ENCODE data around the gene CRAMP1.

CRAMP1 gene, protein sequence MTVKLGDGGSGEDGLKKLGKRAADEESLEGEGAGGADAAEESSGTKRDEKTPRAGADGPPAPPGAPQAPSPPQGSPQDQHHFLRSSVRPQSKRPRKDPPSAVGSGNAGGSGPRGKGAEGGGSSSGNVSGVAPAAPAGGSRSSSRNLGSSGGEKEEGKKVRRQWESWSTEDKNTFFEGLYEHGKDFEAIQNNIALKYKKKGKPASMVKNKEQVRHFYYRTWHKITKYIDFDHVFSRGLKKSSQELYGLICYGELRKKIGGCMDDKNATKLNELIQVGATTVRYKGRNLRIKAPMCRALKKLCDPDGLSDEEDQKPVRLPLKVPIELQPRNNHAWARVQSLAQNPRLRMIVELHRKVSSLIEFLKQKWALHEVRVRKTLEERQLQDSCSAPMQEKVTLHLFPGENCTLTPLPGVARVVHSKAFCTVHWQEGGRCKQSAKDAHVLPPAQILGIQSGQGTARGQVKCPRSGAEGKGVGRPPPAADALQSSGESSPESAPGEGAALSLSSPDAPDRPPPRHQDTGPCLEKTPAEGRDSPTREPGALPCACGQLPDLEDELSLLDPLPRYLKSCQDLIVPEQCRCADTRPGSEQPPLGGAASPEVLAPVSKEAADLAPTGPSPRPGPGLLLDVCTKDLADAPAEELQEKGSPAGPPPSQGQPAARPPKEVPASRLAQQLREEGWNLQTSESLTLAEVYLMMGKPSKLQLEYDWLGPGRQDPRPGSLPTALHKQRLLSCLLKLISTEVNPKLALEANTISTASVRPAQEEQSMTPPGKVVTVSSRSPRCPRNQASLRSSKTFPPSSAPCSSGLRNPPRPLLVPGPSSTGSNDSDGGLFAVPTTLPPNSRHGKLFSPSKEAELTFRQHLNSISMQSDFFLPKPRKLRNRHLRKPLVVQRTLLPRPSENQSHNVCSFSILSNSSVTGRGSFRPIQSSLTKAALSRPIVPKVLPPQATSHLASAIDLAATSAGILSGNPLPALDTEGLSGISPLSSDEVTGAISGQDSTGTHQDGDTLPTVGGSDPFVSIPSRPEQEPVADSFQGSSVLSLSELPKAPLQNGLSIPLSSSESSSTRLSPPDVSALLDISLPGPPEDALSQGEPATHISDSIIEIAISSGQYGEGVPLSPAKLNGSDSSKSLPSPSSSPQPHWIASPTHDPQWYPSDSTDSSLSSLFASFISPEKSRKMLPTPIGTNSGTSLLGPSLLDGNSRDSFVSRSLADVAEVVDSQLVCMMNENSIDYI (N-terminal part only)

DNA sequence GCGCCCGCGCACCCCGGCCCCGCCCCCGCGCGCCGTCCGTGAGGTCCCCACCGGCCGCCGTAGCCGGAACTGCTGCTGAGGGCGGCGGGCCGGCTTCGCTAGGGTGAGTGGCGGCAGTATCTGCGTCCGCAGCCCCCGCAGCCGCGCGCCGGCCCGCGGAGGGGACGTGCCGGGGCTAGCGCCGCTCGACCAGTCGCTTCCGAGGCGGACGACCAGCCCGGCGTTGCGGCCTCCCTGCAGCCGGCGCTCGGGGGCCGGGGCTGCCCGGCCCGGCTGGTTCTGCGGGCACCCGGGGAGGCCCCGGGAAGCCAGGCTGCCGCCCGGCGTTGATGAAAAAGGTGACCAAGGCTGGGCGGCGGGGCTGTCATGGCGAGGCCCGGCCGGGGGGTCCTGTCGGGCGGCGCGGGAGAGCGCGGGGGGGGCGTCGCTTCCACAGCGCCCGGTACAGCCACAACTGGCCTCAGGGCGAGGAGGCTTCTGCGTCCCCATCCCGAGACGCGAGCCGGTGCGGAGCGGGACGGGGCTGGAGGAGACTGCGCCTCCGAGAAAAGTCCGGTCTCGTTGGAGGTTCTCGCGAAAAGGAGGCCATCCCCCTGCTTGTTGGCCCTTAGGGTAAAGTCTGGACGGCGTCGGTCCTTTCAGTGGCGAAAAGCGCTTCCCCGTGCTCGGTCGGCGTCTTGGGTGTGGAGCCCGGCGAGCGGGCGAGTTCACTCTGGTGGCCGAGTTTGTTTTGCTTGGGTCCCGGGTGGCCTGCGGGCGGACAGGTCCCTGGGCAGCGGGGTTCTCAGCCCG lies at the start of gene CRAMP1:
Gene CRAMP1 (plus strand): TSS at position 41 of the 792 bp plus-strand sequence. CDS start 2,280 bp downstream, outside the sequence.
- DNase-seq = no peak

DNA sequence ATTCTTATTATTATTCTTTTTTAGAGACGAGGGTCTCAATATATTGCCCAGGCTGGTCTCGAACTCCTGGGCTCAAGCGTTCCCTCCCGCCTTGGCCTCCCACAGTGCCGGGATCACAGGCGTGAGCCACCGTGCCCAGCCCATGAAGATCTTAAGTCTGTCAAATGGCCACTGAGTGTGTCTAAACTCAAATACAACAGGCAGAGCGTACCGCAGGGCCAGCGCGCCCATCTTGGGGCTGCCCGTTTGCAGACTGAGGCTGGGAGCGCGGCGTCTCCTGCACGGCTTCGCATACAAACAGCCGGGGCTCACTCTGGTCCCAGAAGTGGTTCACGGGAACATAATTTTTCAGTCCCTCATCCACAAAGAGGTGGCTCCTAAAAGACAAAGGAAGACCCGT lies 48.4 kb upstream of the CRAMP1 start:
- no peak for DNase-seq

DNA sequence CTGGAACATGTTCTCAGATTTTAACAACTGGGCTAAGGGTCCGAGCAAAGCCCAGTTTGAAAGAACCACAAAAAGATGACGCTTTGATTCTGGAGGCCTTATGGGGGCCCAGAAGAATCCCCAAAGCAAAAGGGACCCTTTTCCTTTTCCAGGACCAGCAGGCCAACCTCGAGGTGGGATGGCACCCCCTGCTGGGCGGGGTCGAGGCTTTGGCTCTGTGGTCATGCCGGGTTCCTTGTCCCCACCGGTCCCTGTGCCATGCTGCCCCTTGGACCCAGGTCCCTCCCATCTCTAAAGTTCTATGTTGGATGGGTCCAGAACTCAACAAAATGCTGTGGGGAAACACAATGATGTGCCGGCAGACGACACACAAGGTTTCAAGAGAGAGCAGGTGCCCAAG lies 47.8 kb upstream of the CRAMP1 start:
- no peak for DNase-seq

DNA sequence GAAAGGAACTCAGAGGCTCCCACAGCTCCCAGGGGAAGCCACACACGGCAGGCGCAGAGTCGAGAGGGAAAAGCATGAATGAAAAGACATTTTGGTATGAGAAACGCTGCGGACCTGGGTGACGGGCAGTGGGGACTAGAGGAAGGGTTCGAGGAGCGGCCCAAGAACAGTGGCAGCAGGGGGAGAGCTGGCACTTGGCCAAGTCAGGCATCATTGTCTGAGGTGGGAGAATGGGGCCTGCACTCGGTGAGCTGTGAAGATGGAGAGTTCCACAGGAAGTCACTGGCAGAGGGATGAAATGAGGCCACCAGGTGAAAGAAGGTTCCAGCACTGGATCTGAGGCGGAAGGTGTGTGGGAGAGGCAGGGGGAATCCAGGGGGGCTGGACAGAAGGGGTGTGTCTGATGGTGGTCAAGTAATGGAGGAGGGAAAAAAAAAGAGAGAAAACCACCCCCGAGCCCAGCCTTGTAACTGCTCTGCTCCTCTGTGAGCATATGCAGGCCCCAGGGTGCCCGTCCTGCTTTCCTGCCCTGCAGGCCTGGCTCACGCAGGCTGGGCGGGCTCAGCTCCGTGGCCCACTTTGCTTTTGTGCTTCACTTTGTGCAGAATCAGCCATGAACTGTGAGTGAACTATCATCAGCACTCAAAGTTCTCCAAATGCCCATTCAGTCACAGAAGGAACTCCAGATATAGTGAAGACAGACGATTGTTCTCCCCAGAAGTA lies 46.9 kb upstream of the CRAMP1 start:
- no peak for DNase-seq

GRCh38 chr16:1567988-1568387 lies 44.2 kb upstream of the CRAMP1 start:
- no peak for DNase-seq

GRCh38 chr16:1571012-1571671 lies 41.0 kb upstream of the CRAMP1 start:
- DNase-seq = no peak

- DNase-seq = no peak
Observed at GRCh38 chr16:1572673-1573072, 39.5 kb upstream of the CRAMP1 start.

DNA sequence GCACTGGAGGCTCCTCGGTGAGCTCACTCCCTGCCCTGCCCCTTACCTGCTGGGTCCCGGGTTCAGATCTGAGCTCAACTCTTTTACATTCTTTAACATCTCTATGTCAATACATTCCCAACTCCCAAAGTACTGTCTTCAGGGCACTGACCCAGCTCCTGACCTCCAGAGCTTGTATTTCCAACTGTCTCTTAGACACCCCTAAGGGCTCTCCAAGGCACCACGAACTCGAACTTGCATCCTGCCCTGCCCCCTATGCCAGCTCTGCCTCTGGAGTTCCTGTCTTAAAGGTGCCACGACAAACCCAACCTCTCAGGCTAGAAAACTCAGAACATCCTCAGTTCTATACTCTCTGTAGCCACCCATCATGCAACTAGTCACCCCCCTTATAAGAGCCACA lies 38.9 kb upstream of the CRAMP1 start:
- no peak for DNase-seq

- no peak for DNase-seq
Observed at GRCh38 chr16:1575578-1575977, 36.6 kb upstream of the CRAMP1 start.

GRCh38 chr16:1579214-1579613 lies 32.9 kb upstream of the CRAMP1 start:
- no peak for DNase-seq

DNA sequence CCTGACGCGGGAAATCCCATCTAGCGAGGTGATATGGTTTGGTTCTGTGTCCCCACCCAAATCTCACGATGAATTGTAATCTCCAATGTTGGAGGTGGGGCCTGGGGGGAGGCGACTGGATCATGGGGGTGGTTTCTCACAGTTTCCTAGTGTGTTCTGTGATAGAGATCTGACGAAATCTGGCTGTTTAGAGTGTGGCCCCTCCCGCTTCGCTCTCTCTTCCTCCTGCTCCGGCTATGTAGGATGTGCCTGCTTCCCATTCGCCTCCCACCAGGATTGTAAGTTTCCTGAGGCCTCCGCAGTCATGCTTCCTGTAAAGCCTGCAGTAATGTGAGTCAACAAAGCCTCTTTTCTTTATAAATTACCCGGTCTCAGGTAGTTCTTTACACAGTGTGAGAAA lies 31.9 kb upstream of the CRAMP1 start:
- DNase-seq = no peak

DNA sequence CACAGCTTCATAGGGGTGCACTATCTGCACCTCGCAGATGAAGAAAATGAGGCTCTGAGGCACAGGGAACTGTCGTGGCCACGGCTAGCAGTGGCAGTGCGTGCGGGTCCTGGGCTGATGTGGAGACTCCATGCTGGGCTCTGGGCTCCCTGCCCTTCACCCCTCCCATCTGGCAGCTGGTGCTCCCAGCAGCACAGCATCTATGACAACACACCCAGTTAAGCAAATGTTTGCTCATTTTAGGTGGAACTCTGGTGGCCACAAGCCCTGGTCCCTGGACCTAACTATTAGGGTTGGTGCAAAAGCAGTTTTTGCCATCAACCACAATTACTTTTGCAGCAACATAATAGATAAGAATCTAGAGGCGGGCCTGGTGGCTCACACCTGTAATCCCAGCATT lies 31.2 kb upstream of the CRAMP1 start:
- DNase-seq = no peak

DNA sequence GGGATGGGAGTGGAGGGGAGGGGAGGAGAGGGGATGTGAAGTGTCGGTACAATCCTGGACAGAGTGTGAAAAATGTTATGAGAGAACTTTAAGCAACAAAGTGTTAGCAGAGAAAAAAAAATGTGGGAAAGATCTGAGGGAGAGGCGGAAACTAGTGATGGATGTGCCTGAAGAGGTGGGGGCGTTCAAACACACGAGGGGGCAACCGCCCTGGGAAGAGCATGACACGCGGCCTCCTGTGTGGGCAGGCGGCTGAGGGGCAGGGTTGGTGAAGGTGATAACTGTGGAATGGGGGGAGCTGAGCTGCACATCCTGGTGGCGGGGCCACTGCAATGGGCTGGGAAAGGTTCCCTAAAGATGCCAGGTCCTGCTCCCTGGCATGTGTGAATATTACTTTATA lies 30.4 kb upstream of the CRAMP1 start:
- DNase-seq = no peak

GRCh38 chr16:1583180-1583579 lies 29.0 kb upstream of the CRAMP1 start:
- DNase-seq = no peak

GRCh38 chr16:1584926-1585484 lies 27.2 kb upstream of the CRAMP1 start:
- DNase-seq = no peak

GRCh38 chr16:1590366-1590765 lies 21.8 kb upstream of the CRAMP1 start:
- DNase-seq = no peak

- DNase-seq = no peak
Observed at GRCh38 chr16:1590930-1591705, 21.0 kb upstream of the CRAMP1 start.

- DNase-seq = no peak
Observed at GRCh38 chr16:1592446-1592845, 19.7 kb upstream of the CRAMP1 start.

DNA sequence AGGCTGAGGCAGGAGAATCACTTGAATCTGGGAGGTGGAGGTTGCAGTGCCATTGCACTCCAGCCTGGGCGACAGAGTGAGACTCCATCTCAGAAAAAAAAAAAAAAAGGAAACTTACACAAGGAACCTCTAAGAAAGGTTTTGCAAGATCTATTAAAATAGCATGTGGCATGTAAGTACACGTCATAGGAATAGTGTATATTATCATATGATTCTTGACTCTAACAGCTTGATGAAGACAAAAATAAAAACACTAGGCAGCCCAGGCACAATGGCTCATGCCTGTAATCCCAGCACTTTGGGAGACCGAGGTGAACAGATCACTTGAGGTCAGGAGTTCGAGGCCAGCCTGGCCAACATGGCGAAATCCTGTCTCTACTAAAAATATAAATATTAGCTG lies 16.6 kb upstream of the CRAMP1 start:
- peak; percentile 77 for DNase-seq

DNA sequence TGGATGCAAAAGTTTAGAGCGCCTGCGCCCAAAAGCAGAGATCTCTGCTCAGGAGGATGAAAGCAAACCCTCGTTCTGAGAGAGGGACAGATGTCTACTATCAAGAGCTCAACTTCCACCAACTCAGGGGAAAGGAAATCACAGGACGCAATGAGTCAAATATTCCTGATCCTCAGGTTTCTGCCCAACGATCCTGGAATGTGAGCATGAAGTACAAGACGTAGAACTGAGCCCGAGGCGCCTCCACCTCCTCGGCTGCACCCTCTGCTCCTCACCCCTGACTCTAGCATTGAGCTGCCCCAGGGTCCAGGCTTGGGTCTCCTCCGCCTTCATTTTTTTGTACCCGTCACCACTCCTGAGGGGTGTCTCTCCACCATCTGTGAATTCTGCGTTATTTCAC lies 15.6 kb upstream of the CRAMP1 start:
- DNase-seq = no peak

All from MV-4-11 (cell line).